Hepatocyte (in vitro differentiated cells): Measurements from ENCODE around the gene B3GNT9.

Source experiments
- CTCF ChIP-seq: fragments of 200-600 bp; sonication (generic); IDR thresholded peaks from 2 replicates; pipeline ENCODE4 v1.5.1; 2016; ENCODE audit warnings: antibody characterized with exemption, mild to moderate bottlenecking; ENCODE audit not compliant: poor library complexity
- EZH2 ChIP-seq: fragments of 200-600 bp; sonication (generic); IDR thresholded peaks from 2 replicates; pipeline ENCODE4 v1.6.1; 2016; ENCODE audit warnings: antibody characterized with exemption, mild to moderate bottlenecking, borderline replicate concordance
- EZH2phosphoT487 ChIP-seq: fragments of 200-600 bp; sonication (generic); IDR thresholded peaks from one replicate; pipeline ENCODE4 v1.6.1; 2018; ENCODE audit warnings: antibody characterized with exemption, mild to moderate bottlenecking, low read depth, moderate library complexity; ENCODE audit not compliant: unreplicated experiment, severe bottlenecking

GRCh38 chr16:67117716-67118115 lies 33.1 kb downstream of the B3GNT9 start:
- TF ChIP-seq CTCF (no peak), EZH2 (no peak), EZH2phosphoT487 (no peak)
